HG03558 (cell line): ENCODE results near the gene RBP5.

Experiments used
- ATAC-seq: cut with Tn5 transposase; IDR thresholded peaks from one replicate; pipeline ENCODE4 v1.9.1; 2021; ENCODE audit warnings: moderate number of reproducible peaks; ENCODE audit not compliant: unreplicated experiment; ENCODE audit errors: extremely low read depth

The RBP5 gene

GRCh38 chr12:7081037-7081436 lies 47.7 kb downstream of the RBP5 start:
- no peak for ATAC-seq

- no peak for ATAC-seq
Measured at GRCh38 chr12:7079826-7080125, 48.9 kb downstream of the RBP5 start.

- ATAC-seq = no peak
Measured at GRCh38 chr12:7078163-7078562, 50.5 kb downstream of the RBP5 start.

- ATAC-seq = no peak
Measured at GRCh38 chr12:7076493-7076892, 52.2 kb downstream of the RBP5 start.

- no peak for ATAC-seq
Measured at GRCh38 chr12:7075939-7076338, 52.8 kb downstream of the RBP5 start.

GRCh38 chr12:7075518-7075917 lies 53.2 kb downstream of the RBP5 start:
- no peak for ATAC-seq

- ATAC-seq = no peak
Measured at GRCh38 chr12:7073946-7074345, 54.7 kb downstream of the RBP5 start.
